Fibroblast of lung (primary cell): ENCODE results near the gene MACROD2. TPM values are rescaled to one million over a fixed set of nuclear protein-coding genes. Genes with fewer than 3 reads are reported as not detected.

Source experiments
- DNase-seq, 2 donors: peaks; one replicate each; pipeline versions ENCODE4 v3.0.0 to v3.0.0-alpha.2; 2010; ENCODE audit warnings: low read depth in 2 of 2
- H2AFZ ChIP-seq: 2 replicates; pipeline ENCODE4 v1.5.1; 2012; ENCODE audit warnings: low read length, control low read depth, inconsistent platforms
- H3K27ac ChIP-seq: 2 replicates; pipeline ENCODE4 v1.5.1; 2011; ENCODE audit warnings: low read length, control low read depth; ENCODE audit not compliant: insufficient read depth
- H3K27me3 ChIP-seq: 2 replicates; pipeline ENCODE4 v1.5.1; 2011; ENCODE audit warnings: mild to moderate bottlenecking, low read length; ENCODE audit not compliant: control insufficient read depth, insufficient read depth
- H3K36me3 ChIP-seq: 2 replicates; pipeline ENCODE4 v1.5.1; 2011; ENCODE audit warnings: low read length; ENCODE audit not compliant: control insufficient read depth, insufficient read depth
- H3K4me1 ChIP-seq: 2 replicates; pipeline ENCODE4 v1.5.1; 2011; ENCODE audit warnings: low read length; ENCODE audit not compliant: control insufficient read depth, insufficient read depth; ENCODE audit errors: extremely low read depth
- H3K4me2 ChIP-seq: 2 replicates; pipeline ENCODE4 v1.5.1; 2011; ENCODE audit warnings: low read length, control low read depth; ENCODE audit not compliant: insufficient read depth; ENCODE audit errors: extremely low read depth
- H3K4me3 ChIP-seq, 4 experiments: fragments of 200-600 bp in 1 of 4; sonication (generic) in 1 of 4; replicated peaks in 1 of 4; 2 replicates each; pipeline ENCODE4 v1.5.1; 2011 to 2016; ENCODE audit warnings: low read length in 4 of 4, low read depth in 3 of 4, mild to moderate bottlenecking in 3 of 4, control low read depth in 2 of 4, inconsistent platforms in 1 of 4, mixed read lengths in 1 of 4; ENCODE audit not compliant: insufficient read depth in 1 of 4; ENCODE audit errors: control extremely low read depth in 1 of 4
- H3K79me2 ChIP-seq: 2 replicates; pipeline ENCODE4 v1.5.1; 2012; ENCODE audit warnings: mild to moderate bottlenecking, low read length, inconsistent platforms; ENCODE audit not compliant: control insufficient read depth, insufficient read depth
- H3K9ac ChIP-seq: 2 replicates; pipeline ENCODE4 v1.5.1; 2011; ENCODE audit warnings: mild to moderate bottlenecking, low read length, control low read depth; ENCODE audit not compliant: insufficient read depth
- H3K9me3 ChIP-seq: 2 replicates; pipeline ENCODE4 v1.5.1; 2012; ENCODE audit warnings: low read depth, low read length; ENCODE audit not compliant: control insufficient read depth, insufficient read depth
- H4K20me1 ChIP-seq: 2 replicates; pipeline ENCODE4 v1.5.1; 2011; ENCODE audit warnings: low read length; ENCODE audit not compliant: control insufficient read depth, insufficient read depth; ENCODE audit errors: extremely low read depth
- CTCF ChIP-seq, 2 donors: IDR thresholded peaks in 1 of 2; conservative IDR thresholded peaks in 1 of 2; 1 replicate in 1 of 2; 2 replicates in 1 of 2; pipeline ENCODE4 v1.5.1; 2011 to 2012; ENCODE audit warnings: low read length in 2 of 2, control low read depth in 1 of 2, inconsistent platforms in 1 of 2, low read depth in 1 of 2, mild to moderate bottlenecking in 1 of 2
- EZH2 ChIP-seq: IDR thresholded peaks from 2 replicates; pipeline ENCODE4 v1.5.1; 2012; ENCODE audit warnings: low read length, control low read depth, mild to moderate bottlenecking; ENCODE audit errors: missing control alignments
- polyA plus RNA-seq, 2 donors: library from polyadenylated mRNA; depleted of rRNA in 1 of 2; stranded (reverse) in 1 of 2; unstranded in 1 of 2; fragments of >200 nt; gene quantifications; 2 replicates each; pipeline ENCODE4 v1.2.1, GENCODE V29; 2011 to 2012; ENCODE audit warnings: missing spikeins in 1 of 2
- total RNA-seq: library from RNA; depleted of rRNA; stranded (reverse); fragments of >200 nt; gene quantifications from 2 replicates; pipeline ENCODE4 v1.2.1, GENCODE V29; 2014

Gene MACROD2
- total and polyA plus RNA-seq, 2 donors (not counting 1 experiment from before 2014, with no cell fraction given): 0.54 to 1.7 TPM

GRCh38 chr20:15020845-15021244 lies 1025.5 kb downstream of the MACROD2 start:
- TF ChIP-seq EZH2 (no peak), CTCF (conservative IDR thresholded peaks at IDR 0.05 in 1 of 2, IDR thresholded peaks at IDR 0.05 in 1 of 2; ENCODE audit: low read depth in 1 of 2, low read length in 2 of 2) (no peak)
- Histone ChIP-seq H3K79me2 (no peaks in the 10 kb centered on the region), H3K36me3 (no peaks in the 10 kb centered on the region), H3K4me3 (no peak overlapping the region), H2AFZ (no peak overlapping the region), H3K27me3 (no peaks in the 10 kb centered on the region), H3K9ac (no peak overlapping the region), H3K27ac (no peak overlapping the region), H4K20me1 (no peaks in the 10 kb centered on the region), H3K4me1 (no peaks in the 10 kb centered on the region), H3K4me2 (no peak overlapping the region), H3K9me3 (no peaks in the 10 kb centered on the region)
- DNase-seq: no peak

DNA sequence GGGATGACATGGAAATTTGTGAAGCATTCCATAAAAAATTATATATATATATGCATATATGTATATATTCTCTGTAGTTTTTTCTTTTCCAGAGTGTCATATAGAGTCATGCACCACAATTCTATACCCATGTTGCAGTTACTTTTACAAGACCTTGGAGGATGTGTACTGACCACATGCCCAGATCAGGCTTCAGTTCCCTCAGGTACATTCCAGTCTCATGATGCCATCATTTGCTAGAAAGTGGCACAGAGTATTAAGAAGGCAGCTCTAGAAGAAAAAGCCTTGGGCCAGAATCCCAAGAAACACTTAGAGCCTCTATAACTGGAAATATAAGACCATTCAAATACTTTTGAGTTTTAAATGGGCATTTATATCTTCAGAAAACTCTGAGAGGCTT lies 1027.6 kb downstream of the MACROD2 start:
- H3K36me3 ChIP-seq: no peaks in the 10 kb centered on the region
- TF ChIP-seq EZH2 (no peak), CTCF (conservative IDR thresholded peaks at IDR 0.05 in 1 of 2, IDR thresholded peaks at IDR 0.05 in 1 of 2; ENCODE audit: low read depth in 1 of 2, low read length in 2 of 2) (no peak)
- no peak overlapping the region for H3K4me2 ChIP-seq
- H3K4me1 ChIP-seq: no peaks in the 10 kb centered on the region
- no peak overlapping the region for H3K27ac ChIP-seq
- no peak overlapping the region for H3K4me3 ChIP-seq
- DNase-seq: no peak
- no peaks in the 10 kb centered on the region for H3K79me2 ChIP-seq
- no peaks in the 10 kb centered on the region for H3K27me3 ChIP-seq
- H3K9me3 ChIP-seq: no peaks in the 10 kb centered on the region
- H3K9ac ChIP-seq: no peak overlapping the region
- H4K20me1 ChIP-seq: no peaks in the 10 kb centered on the region
- H2AFZ ChIP-seq: no peak overlapping the region

DNA sequence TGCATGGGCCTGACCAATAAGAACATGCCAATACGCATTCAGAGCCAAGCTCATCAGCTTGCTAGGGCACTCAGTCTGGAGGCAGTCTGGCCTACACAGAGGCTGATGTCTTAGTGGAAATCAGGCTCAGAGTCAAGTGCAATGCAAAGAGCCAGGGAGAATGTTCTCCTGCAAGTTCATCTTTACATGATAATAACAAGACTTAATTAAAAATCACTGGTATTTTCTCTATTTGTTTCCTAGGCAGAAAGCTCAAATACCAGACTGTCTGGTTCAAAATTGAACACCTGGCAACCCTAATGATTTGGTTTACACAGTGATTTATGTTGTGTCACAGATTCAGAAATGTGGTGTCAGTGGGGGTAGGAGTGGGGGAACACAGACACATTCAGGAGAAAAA lies 1031.4 kb downstream of the MACROD2 start:
- Histone ChIP-seq H3K4me2 (no peak overlapping the region), H3K9me3 (no peaks in the 10 kb centered on the region)
- TF ChIP-seq EZH2 (no peak), CTCF (conservative IDR thresholded peaks at IDR 0.05 in 1 of 2, IDR thresholded peaks at IDR 0.05 in 1 of 2; ENCODE audit: low read depth in 1 of 2, low read length in 2 of 2) (no peak)

More for the DNA sequence above, 1031.4 kb downstream of the MACROD2 start:
- Histone ChIP-seq H3K27me3 (no peaks in the 10 kb centered on the region), H3K27ac (no peak overlapping the region), H4K20me1 (no peaks in the 10 kb centered on the region), H3K4me1 (no peaks in the 10 kb centered on the region), H3K4me3 (no peak overlapping the region), H3K79me2 (no peaks in the 10 kb centered on the region), H3K36me3 (no peaks in the 10 kb centered on the region), H2AFZ (no peak overlapping the region), H3K9ac (no peak overlapping the region)
- DNase-seq: no peak
